PC-3 (cell line): Measurements from ENCODE around the gene TSTD2. TPM values are rescaled to one million over a fixed set of nuclear protein-coding genes. Genes with fewer than 3 reads are reported as not detected.
A peak's percentile ranks its signal among the peaks of the same experiment; 100 is the strongest.

Source experiments
- ATAC-seq: fragments of 200-7000 bp; cut with Tn5 transposase; 2 replicates; pipeline ENCODE4 v1.9.1; 2020; ENCODE audit warnings: mild to moderate bottlenecking, moderate library complexity
- BruUV-seq: library from RNA; stranded (reverse); fragments of 400-500 nt; replicated peaks from 2 replicates; lab custom pipeline; 2021; lab: Mats Ljungman, UMichigan
- CTCF ChIA-PET: fragments of 300-600 bp; sonication (Branson Sonifier 250); formaldehyde crosslinking; loops from one replicate; lab custom pipeline; 2022; ENCODE audit warnings: antibody characterized with exemption; lab: Charles Lee
- POLR2A ChIA-PET: fragments of 300-600 bp; sonication (Branson Sonifier 250); formaldehyde crosslinking; loops from one replicate; lab custom pipeline; 2022; ENCODE audit warnings: antibody characterized with exemption; ENCODE audit not compliant: unreplicated experiment; lab: Charles Lee
- DNase-seq: peaks from one replicate; pipeline ENCODE4 v3.0.0-alpha.2; 2015
- H2AFZ ChIP-seq: fragments of 300-600 bp; sonication (generic); 2 replicates; pipeline ENCODE4 v1.6.0; 2016; ENCODE audit warnings: antibody characterized with exemption, low read length
- H3F3A ChIP-seq: fragments of 300-600 bp; sonication (generic); one replicate; pipeline ENCODE4 v1.6.0; 2017; ENCODE audit warnings: antibody characterized with exemption, low read length, control low read depth, mild to moderate bottlenecking; ENCODE audit not compliant: unreplicated experiment
- H3K27ac ChIP-seq: fragments of 300-600 bp; sonication (generic); 2 replicates; pipeline ENCODE4 v1.5.1; 2016; ENCODE audit warnings: mild to moderate bottlenecking, low read length
- H3K27me3 ChIP-seq: fragments of 300-600 bp; sonication (generic); 2 replicates; pipeline ENCODE4 v1.6.1; 2016; ENCODE audit warnings: low read length, mixed read lengths
- H3K36me3 ChIP-seq: fragments of 300-600 bp; sonication (generic); 2 replicates; pipeline ENCODE4 v1.6.1; 2016; ENCODE audit warnings: low read depth, mixed run types, low read length, mixed read lengths
- H3K4me1 ChIP-seq: fragments of 300-600 bp; sonication (generic); 2 replicates; pipeline ENCODE4 v1.5.1; 2016; ENCODE audit warnings: low read length; ENCODE audit not compliant: insufficient read depth
- H3K4me2 ChIP-seq: fragments of 300-600 bp; sonication (generic); 2 replicates; pipeline ENCODE4 v1.6.0; 2016; ENCODE audit warnings: low read length
- H3K4me3 ChIP-seq: fragments of 300-600 bp; sonication (generic); 2 replicates; pipeline ENCODE4 v1.5.1; 2016; ENCODE audit warnings: mild to moderate bottlenecking, low read length, mixed read lengths
- H3K79me2 ChIP-seq: fragments of 300-600 bp; sonication (generic); 2 replicates; pipeline ENCODE4 v1.6.1; 2017; ENCODE audit warnings: low read length, mixed read lengths
- H3K9ac ChIP-seq: fragments of 300-600 bp; sonication (generic); 2 replicates; pipeline ENCODE4 v1.6.0; 2016; ENCODE audit warnings: mild to moderate bottlenecking, low read length
- H3K9me2 ChIP-seq: fragments of 300-600 bp; sonication (generic); replicated peaks from 2 replicates; pipeline ENCODE4 v1.6.1; 2016; ENCODE audit warnings: mixed run types, low read length, mixed read lengths
- H3K9me3 ChIP-seq: fragments of 300-600 bp; sonication (generic); 2 replicates; pipeline ENCODE4 v1.6.1; 2016; ENCODE audit warnings: low read length, mixed read lengths
- H4K20me1 ChIP-seq: fragments of 300-600 bp; sonication (generic); 2 replicates; pipeline ENCODE4 v1.6.1; 2016; ENCODE audit warnings: low read length, mixed read lengths
- CTCF ChIP-seq: fragments of 300-600 bp; sonication (generic); conservative IDR thresholded peaks from 2 replicates; pipeline ENCODE4 v1.5.1; 2017; ENCODE audit warnings: antibody characterized with exemption, low read depth, mild to moderate bottlenecking, low read length
- EZH2 ChIP-seq: fragments of 300-600 bp; sonication (generic); IDR thresholded peaks from one replicate; pipeline ENCODE4 v1.6.1; 2017; ENCODE audit warnings: antibody characterized with exemption, mild to moderate bottlenecking, low read length; ENCODE audit not compliant: unreplicated experiment
- EZH2phosphoT487 ChIP-seq: fragments of 300-600 bp; sonication (generic); IDR thresholded peaks from 2 replicates; pipeline ENCODE4 v1.6.1; 2018; ENCODE audit warnings: mild to moderate bottlenecking, antibody characterized with exemption, low read length, borderline replicate concordance
- intact Hi-C: fragments of 100-400 bp; cut with micrococcal nuclease; formaldehyde crosslinking; loops from 2 replicates; pipeline ENCODE4 v1.9.0; 2023
- total RNA-seq: library from RNA; depleted of rRNA; stranded (reverse); fragments of >200 nt; gene quantifications from 2 replicates; pipeline ENCODE4 v1.2.3, GENCODE V29; 2014

Gene TSTD2
- total RNA-seq, 1 experiment from 2014 or later = 11.2 TPM

- no peak for TF ChIP-seq EZH2
- no peak for TF ChIP-seq EZH2phosphoT487
- DNase-seq (peak; percentile 37), ATAC-seq (peak; percentile 38)
- Histone ChIP-seq H3F3A (no peaks in the 10 kb centered on the region), H3K4me2 (no peak overlapping the region), H3K79me2 (no peaks in the 10 kb centered on the region), H3K9me3 (no peaks in the 10 kb centered on the region), H3K36me3 (no peaks in the 10 kb centered on the region), H4K20me1 (no peaks in the 10 kb centered on the region), H3K4me3 (no peak overlapping the region), H3K9ac (no peak overlapping the region), H3K4me1 (no peaks in the 10 kb centered on the region; the same call in 1 of the 2 replicates), H2AFZ (0 out of 2 replicates have a peak overlapping the region, but pooled peaks have one; percentile 48), H3K27me3 (no peaks in the 10 kb centered on the region), H3K27ac (no peak overlapping the region), H3K9me2 (no peaks in the 10 kb centered on the region)
- intact Hi-C loops = no loop called here
- CTCF ChIA-PET = no interaction called here
- BruUV-seq = no TSS peak
- POLR2A ChIA-PET = no interaction called here
Measured at GRCh38 chr9:97573482-97574073, 59.6 kb downstream of the TSTD2 start.

- no peaks in the 10 kb centered on the region for H3K9me2 ChIP-seq
- POLR2A ChIA-PET = no interaction called here
- BruUV-seq = no TSS peak
- CTCF ChIA-PET = no interaction called here
- H3K27me3 ChIP-seq = no peaks in the 10 kb centered on the region
- no peak for DNase-seq
- H3K79me2 ChIP-seq = no peaks in the 10 kb centered on the region
- no peak overlapping the region for H3K4me3 ChIP-seq
- ATAC-seq = no peak
- H4K20me1 ChIP-seq = no peaks in the 10 kb centered on the region
- H2AFZ ChIP-seq = no peak overlapping the region
- no peaks in the 10 kb centered on the region; the same call in 1 of the 2 replicates for H3K4me1 ChIP-seq
- no peaks in the 10 kb centered on the region for H3K36me3 ChIP-seq
- H3F3A ChIP-seq = no peaks in the 10 kb centered on the region
- H3K9me3 ChIP-seq = no peaks in the 10 kb centered on the region
- no peak overlapping the region for H3K9ac ChIP-seq
- intact Hi-C loops = no loop called here
- no peak overlapping the region for H3K27ac ChIP-seq
- no peak overlapping the region for H3K4me2 ChIP-seq
- TF ChIP-seq EZH2phosphoT487 (no peak), CTCF (no peak), EZH2 (no peak)
Measured at GRCh38 chr9:97572892-97573365, 60.2 kb downstream of the TSTD2 start.

GRCh38 chr9:97572196-97572891 is 60.8 kb downstream of the TSTD2 start:
- H3K9ac ChIP-seq = no peak overlapping the region
- TF ChIP-seq CTCF (no peak), EZH2 (no peak)
- no peaks in the 10 kb centered on the region for H3K79me2 ChIP-seq
- ATAC-seq (no peak), DNase-seq (no peak)
- H3K4me3 ChIP-seq = no peak overlapping the region
- no peaks in the 10 kb centered on the region for H3K27me3 ChIP-seq
- H3K4me1 ChIP-seq = no peaks in the 10 kb centered on the region; the same call in 1 of the 2 replicates
- CTCF ChIA-PET = no interaction called here
- no TSS peak for BruUV-seq
- intact Hi-C loops = no loop called here
- H4K20me1 ChIP-seq = no peaks in the 10 kb centered on the region
- H3K4me2 ChIP-seq = no peak overlapping the region
- H2AFZ ChIP-seq = no peak overlapping the region
- POLR2A ChIA-PET = no interaction called here
- H3K9me2 ChIP-seq = no peaks in the 10 kb centered on the region
- H3F3A ChIP-seq = no peaks in the 10 kb centered on the region
- no peaks in the 10 kb centered on the region for H3K36me3 ChIP-seq
- H3K27ac ChIP-seq = no peak overlapping the region
- H3K9me3 ChIP-seq = no peaks in the 10 kb centered on the region
